ENCODE data around the gene FEZF2.

GRCh38 chr3:62378921-62379320, 5.6 kb upstream of the FEZF2 start:
- TF ChIP-seq, protein P1, sequence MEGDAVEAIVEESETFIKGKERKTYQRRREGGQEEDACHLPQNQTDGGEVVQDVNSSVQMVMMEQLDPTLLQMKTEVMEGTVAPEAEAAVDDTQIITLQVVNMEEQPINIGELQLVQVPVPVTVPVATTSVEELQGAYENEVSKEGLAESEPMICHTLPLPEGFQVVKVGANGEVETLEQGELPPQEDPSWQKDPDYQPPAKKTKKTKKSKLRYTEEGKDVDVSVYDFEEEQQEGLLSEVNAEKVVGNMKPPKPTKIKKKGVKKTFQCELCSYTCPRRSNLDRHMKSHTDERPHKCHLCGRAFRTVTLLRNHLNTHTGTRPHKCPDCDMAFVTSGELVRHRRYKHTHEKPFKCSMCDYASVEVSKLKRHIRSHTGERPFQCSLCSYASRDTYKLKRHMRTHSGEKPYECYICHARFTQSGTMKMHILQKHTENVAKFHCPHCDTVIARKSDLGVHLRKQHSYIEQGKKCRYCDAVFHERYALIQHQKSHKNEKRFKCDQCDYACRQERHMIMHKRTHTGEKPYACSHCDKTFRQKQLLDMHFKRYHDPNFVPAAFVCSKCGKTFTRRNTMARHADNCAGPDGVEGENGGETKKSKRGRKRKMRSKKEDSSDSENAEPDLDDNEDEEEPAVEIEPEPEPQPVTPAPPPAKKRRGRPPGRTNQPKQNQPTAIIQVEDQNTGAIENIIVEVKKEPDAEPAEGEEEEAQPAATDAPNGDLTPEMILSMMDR (IDR thresholded peaks at IDR 0.05 in 8 of 11, conservative IDR thresholded peaks at IDR 0.05 in 3 of 11): no peak
- no peak for TF ChIP-seq POLR2A (IDR thresholded peaks at IDR 0.05)

All from spleen (tissue), 7 donors.